ENCODE results near the gene SORCS1. TPM values are rescaled to one million over a fixed set of nuclear protein-coding genes. Genes with fewer than 3 reads are reported as not detected.

SORCS1 gene
- total RNA-seq, 3 donors from 2014 or later, result 0.73 to 3.3 (median 2.9) TPM

GRCh38 chr10:106615081-106615480 lies 549.4 kb downstream of the SORCS1 start:
- Histone ChIP-seq H3K4me1 (no peaks in the 10 kb centered on the region), H3K9me3 (no peaks in the 10 kb centered on the region), H3K27ac (no peak overlapping the region), H3K36me3 (no peaks in the 10 kb centered on the region), H3K27me3 (no peaks in the 10 kb centered on the region), H3K4me3 (no peak overlapping the region)
- intact Hi-C loops (cut with DNase I; ENCODE audit: low total_unique reads), result no loop called here
- TF ChIP-seq POLR2AphosphoS5 (IDR thresholded peaks at IDR 0.05) (no peak), CTCF (IDR thresholded peaks at IDR 0.05) (no peak), POLR2A (IDR thresholded peaks at IDR 0.05) (no peak)
- no peak for DNase-seq (ENCODE audit: low spot score in 2 of 2)

- Histone ChIP-seq H3K4me1 (no peaks in the 10 kb centered on the region), H3K9me3 (no peaks in the 10 kb centered on the region), H3K36me3 (no peaks in the 10 kb centered on the region), H3K4me3 (no peak overlapping the region), H3K27me3 (no peaks in the 10 kb centered on the region), H3K27ac (no peak overlapping the region)
- DNase-seq (ENCODE audit: low spot score in 2 of 2), result no peak
- TF ChIP-seq POLR2AphosphoS5 (IDR thresholded peaks at IDR 0.05) (no peak), CTCF (IDR thresholded peaks at IDR 0.05) (no peak), POLR2A (IDR thresholded peaks at IDR 0.05) (no peak)
- intact Hi-C loops (cut with DNase I; ENCODE audit: low total_unique reads), result no loop called here
Observed at GRCh38 chr10:106614293-106614692, 550.2 kb downstream of the SORCS1 start.

- Histone ChIP-seq H3K36me3 (no peaks in the 10 kb centered on the region), H3K4me3 (no peak overlapping the region), H3K27ac (no peak overlapping the region), H3K9me3 (no peaks in the 10 kb centered on the region), H3K27me3 (no peaks in the 10 kb centered on the region), H3K4me1 (no peaks in the 10 kb centered on the region)
- DNase-seq (ENCODE audit: low spot score in 2 of 2), result no peak
- intact Hi-C loops (cut with DNase I; ENCODE audit: low total_unique reads), result no loop called here
- TF ChIP-seq POLR2A (IDR thresholded peaks at IDR 0.05) (no peak), POLR2AphosphoS5 (IDR thresholded peaks at IDR 0.05) (no peak), CTCF (IDR thresholded peaks at IDR 0.05) (no peak)
Observed at GRCh38 chr10:106612381-106612780, 552.1 kb downstream of the SORCS1 start.

GRCh38 chr10:106609470-106610266 lies 554.8 kb downstream of the SORCS1 start:
- H3K4me1 ChIP-seq, result no peaks in the 10 kb centered on the region
- H3K36me3 ChIP-seq, result no peaks in the 10 kb centered on the region
- intact Hi-C loops (cut with DNase I; ENCODE audit: low total_unique reads), result no loop called here
- H3K4me3 ChIP-seq, result no peak overlapping the region
- no peak for DNase-seq (ENCODE audit: low spot score in 2 of 2)
- no peaks in the 10 kb centered on the region for H3K9me3 ChIP-seq
- H3K27ac ChIP-seq, result no peak overlapping the region
- TF ChIP-seq POLR2AphosphoS5 (IDR thresholded peaks at IDR 0.05) (no peak), CTCF (IDR thresholded peaks at IDR 0.05) (no peak), POLR2A (IDR thresholded peaks at IDR 0.05) (no peak)
- no peaks in the 10 kb centered on the region for H3K27me3 ChIP-seq

GRCh38 chr10:106608066-106608465 lies 556.4 kb downstream of the SORCS1 start:
- H3K4me3 ChIP-seq, result no peak overlapping the region
- no peaks in the 10 kb centered on the region for H3K4me1 ChIP-seq
- TF ChIP-seq POLR2A (IDR thresholded peaks at IDR 0.05), result no peak
- TF ChIP-seq CTCF (IDR thresholded peaks at IDR 0.05), result no peak
- TF ChIP-seq POLR2AphosphoS5 (IDR thresholded peaks at IDR 0.05), result no peak
- no peaks in the 10 kb centered on the region for H3K9me3 ChIP-seq
- intact Hi-C loops (cut with DNase I; ENCODE audit: low total_unique reads), result no loop called here
- DNase-seq (ENCODE audit: low spot score in 2 of 2), result no peak
- no peak overlapping the region for H3K27ac ChIP-seq
- no peaks in the 10 kb centered on the region for H3K27me3 ChIP-seq
- H3K36me3 ChIP-seq, result no peaks in the 10 kb centered on the region
